H9 (cell line): ENCODE results near the gene LIPC. TPM values are rescaled to one million over a fixed set of nuclear protein-coding genes. Genes with fewer than 3 reads are reported as not detected.

Experiments used
- DNase-seq: peaks from one replicate; pipeline ENCODE4 v3.0.0-alpha.2; 2017
- H2AFZ ChIP-seq: one replicate; pipeline ENCODE4 v1.6.1; 2013; ENCODE audit warnings: mild to moderate bottlenecking, low read length, control low read depth, moderate library complexity
- H2AK5ac ChIP-seq: 2 replicates; pipeline ENCODE4 v1.6.1; 2013; ENCODE audit warnings: low read length, control low read depth, mixed read lengths; ENCODE audit not compliant: insufficient read length
- H2BK120ac ChIP-seq: one replicate; pipeline ENCODE4 v1.6.1; 2013; ENCODE audit warnings: low read depth, mild to moderate bottlenecking, low read length, control low read depth, inconsistent platforms; ENCODE audit not compliant: poor library complexity, severe bottlenecking
- H2BK12ac ChIP-seq: 2 replicates; pipeline ENCODE4 v1.6.1; 2013; ENCODE audit warnings: low read length, control low read depth, mixed read lengths, low read depth; ENCODE audit not compliant: insufficient read length
- H2BK15ac ChIP-seq: 2 replicates; pipeline ENCODE4 v1.6.1; 2013; ENCODE audit warnings: low read depth, low read length, control low read depth
- H2BK20ac ChIP-seq: one replicate; pipeline ENCODE4 v1.6.1; 2013; ENCODE audit warnings: low read depth, mild to moderate bottlenecking, low read length, control low read depth, inconsistent platforms; ENCODE audit not compliant: poor library complexity, severe bottlenecking
- H2BK5ac ChIP-seq: 2 replicates; pipeline ENCODE4 v1.6.1; 2013; ENCODE audit warnings: low read length, control low read depth, mixed read lengths; ENCODE audit not compliant: insufficient read length
- H3K14ac ChIP-seq: 2 replicates; pipeline ENCODE4 v1.6.1; 2013; ENCODE audit warnings: low read length, control low read depth; ENCODE audit not compliant: insufficient read depth
- H3K18ac ChIP-seq: 2 replicates; pipeline ENCODE4 v1.6.1; 2013; ENCODE audit warnings: low read depth, mild to moderate bottlenecking, mixed read lengths, low read length, control low read depth; ENCODE audit not compliant: insufficient read length
- H3K23ac ChIP-seq: 2 replicates; pipeline ENCODE4 v1.6.1; 2013; ENCODE audit warnings: low read length, control low read depth, mixed read lengths, low read depth; ENCODE audit not compliant: insufficient read length
- H3K23me2 ChIP-seq: 2 replicates; pipeline ENCODE4 v1.6.1; 2013; ENCODE audit warnings: low read depth, mild to moderate bottlenecking, mixed read lengths, low read length, control low read depth; ENCODE audit not compliant: insufficient read length, poor library complexity, severe bottlenecking
- H3K27ac ChIP-seq: 2 replicates; pipeline ENCODE4 v1.5.1; 2013; ENCODE audit warnings: low read length, control low read depth, mixed read lengths, low read depth; ENCODE audit not compliant: insufficient read length
- H3K27me3 ChIP-seq: 2 replicates; pipeline ENCODE4 v1.6.1; 2013; ENCODE audit warnings: low read length, control low read depth, inconsistent platforms; ENCODE audit not compliant: insufficient read depth
- H3K4ac ChIP-seq: 2 replicates; pipeline ENCODE4 v1.6.1; 2013; ENCODE audit warnings: low read depth, mild to moderate bottlenecking, control low read depth, inconsistent platforms, low read length, moderate library complexity
- H3K4me1 ChIP-seq: 2 replicates; pipeline ENCODE4 v1.6.1; 2013; ENCODE audit warnings: low read length, control low read depth, inconsistent platforms; ENCODE audit not compliant: insufficient read depth
- H3K4me2 ChIP-seq: 2 replicates; pipeline ENCODE4 v1.6.1; 2013; ENCODE audit warnings: low read length, control low read depth, mixed read lengths; ENCODE audit not compliant: insufficient read length, insufficient read depth
- H3K56ac ChIP-seq: 2 replicates; pipeline ENCODE4 v1.6.1; 2013; ENCODE audit warnings: low read depth, mild to moderate bottlenecking, mixed read lengths, low read length, control low read depth; ENCODE audit not compliant: insufficient read length
- H3K79me1 ChIP-seq: 2 replicates; pipeline ENCODE4 v1.6.1; 2013; ENCODE audit warnings: low read depth, mild to moderate bottlenecking, moderate library complexity, low read length, control low read depth, inconsistent platforms; ENCODE audit not compliant: insufficient read depth, poor library complexity, severe bottlenecking
- H3K79me2 ChIP-seq: 2 replicates; pipeline ENCODE4 v1.6.1; 2013; ENCODE audit warnings: low read length, control low read depth, inconsistent platforms; ENCODE audit not compliant: insufficient read depth
- H3K9ac ChIP-seq: 2 replicates; pipeline ENCODE4 v1.6.1; 2013; ENCODE audit warnings: low read length, control low read depth, mixed read lengths; ENCODE audit not compliant: insufficient read length; ENCODE audit errors: extremely low read depth
- H3K9me3 ChIP-seq: one replicate; pipeline ENCODE4 v1.6.1; 2013; ENCODE audit warnings: low read depth, low read length, inconsistent platforms; ENCODE audit not compliant: control insufficient read depth
- H3T11ph ChIP-seq: one replicate; pipeline ENCODE4 v1.6.1; 2013; ENCODE audit warnings: mild to moderate bottlenecking, low read length, control low read depth, inconsistent platforms
- H4K20me1 ChIP-seq: one replicate; pipeline ENCODE4 v1.6.1; 2013; ENCODE audit not compliant: control insufficient read depth, insufficient read length, insufficient read depth
- H4K5ac ChIP-seq: 2 replicates; pipeline ENCODE4 v1.6.1; 2013; ENCODE audit warnings: low read depth, mild to moderate bottlenecking, mixed read lengths, low read length, control low read depth; ENCODE audit not compliant: insufficient read length
- H4K8ac ChIP-seq: replicated peaks from 2 replicates; pipeline ENCODE4 v1.6.1; 2013; ENCODE audit warnings: low read length, control low read depth, mixed read lengths, low read depth; ENCODE audit not compliant: insufficient read length
- H4K91ac ChIP-seq: 2 replicates; pipeline ENCODE4 v1.6.1; 2013; ENCODE audit warnings: low read depth, mild to moderate bottlenecking, moderate library complexity, mixed read lengths, low read length, control low read depth; ENCODE audit not compliant: insufficient read length
- H3K27ac Mint-ChIP-seq, 3 experiments: 2 replicates in 2 of 3; 3 replicates in 1 of 3; pipeline ENCODE4 v1.8.0; 2020 to 2021; ENCODE audit warnings: mixed read lengths in 3 of 3, mild to moderate bottlenecking in 1 of 3, moderate library complexity in 1 of 3
- H3K27me3 Mint-ChIP-seq: 2 replicates; pipeline ENCODE4 v1.8.0; 2021; ENCODE audit warnings: low read depth, mild to moderate bottlenecking, moderate library complexity, mixed read lengths
- H3K36me3 Mint-ChIP-seq, 3 experiments: 2 replicates in 2 of 3; 3 replicates in 1 of 3; pipeline ENCODE4 v1.8.0; 2020 to 2021; ENCODE audit warnings: low read depth in 3 of 3, mixed read lengths in 3 of 3; ENCODE audit not compliant: insufficient read depth in 1 of 3
- H3K4me1 Mint-ChIP-seq, 2 experiments: 2 replicates each; pipeline ENCODE4 v1.8.0; 2020; ENCODE audit warnings: mixed read lengths in 2 of 2
- H3K4me3 Mint-ChIP-seq, 2 experiments: 2 replicates in 1 of 2; 3 replicates in 1 of 2; pipeline ENCODE4 v1.8.0; 2020 to 2021; ENCODE audit warnings: mild to moderate bottlenecking in 2 of 2, mixed read lengths in 2 of 2, moderate library complexity in 1 of 2
- H3K9me3 Mint-ChIP-seq, 2 experiments: 2 replicates in 1 of 2; 3 replicates in 1 of 2; pipeline ENCODE4 v1.8.0; 2020; ENCODE audit warnings: mild to moderate bottlenecking in 2 of 2, mixed read lengths in 2 of 2, moderate library complexity in 1 of 2
- CTCF ChIP-seq: fragments of 200-600 bp; sonication (generic); conservative IDR thresholded peaks from 3 replicates; pipeline ENCODE4 v1.8.0; 2021; ENCODE audit warnings: antibody characterized with exemption, mild to moderate bottlenecking
- WGBS: extraction: QIAGEN DNeasy Blood & Tissue Kit; methylation state at CpG from one replicate; pipeline ENCODE4 v1.1.7; 2013; ENCODE audit warnings: missing lambda C conversion rate, low lambda C conversion rate, mixed read lengths; ENCODE audit not compliant: insufficient read length; ENCODE audit errors: extremely low coverage; 5-methylcytosine and 5-hydroxymethylcytosine counted together
- total RNA-seq: library from RNA; stranded (reverse); gene quantifications from 2 replicates; pipeline ENCODE4 v1.2.1, GENCODE V29; 2021

The LIPC gene
- total RNA-seq, 1 experiment from 2014 or later = not detected

- Histone ChIP-seq H3K9ac (no peak overlapping the region), H3K14ac (no peak overlapping the region), H2BK15ac (no peak overlapping the region), H3K4me1 (no peaks in the 10 kb centered on the region), H3K4me2 (no peak overlapping the region), H4K91ac (no peak overlapping the region), H3K9me3 (no peaks in the 10 kb centered on the region), H3K79me1 (no peaks in the 10 kb centered on the region), H3T11ph (no peak overlapping the region), H3K23ac (no peak overlapping the region), H2AFZ (no peak overlapping the region), H3K27me3 (no peaks in the 10 kb centered on the region), H3K27ac (no peak overlapping the region), H2BK5ac (no peak overlapping the region), H2BK12ac (no peak overlapping the region), H2BK120ac (no peak overlapping the region), H3K79me2 (no peaks in the 10 kb centered on the region), H3K4ac (no peak overlapping the region), H2BK20ac (no peak overlapping the region), H4K8ac (no peak overlapping the region), H2AK5ac (no peak overlapping the region), H3K56ac (no peak overlapping the region), H3K23me2 (no peaks in the 10 kb centered on the region), H4K5ac (no peak overlapping the region), H3K18ac (no peak overlapping the region), H4K20me1 (no peaks in the 10 kb centered on the region)
- Mint-ChIP-seq H3K27me3 (no peaks in the 10 kb centered on the region), H3K4me1 (peaks cover 0 to 5% of the 10 kb centered on the region in 2 experiments; a peak in 3 of 4 replicates), H3K27ac (no peak overlapping the region; a peak in 1 of 7 replicates), H3K4me3 (no peak overlapping the region), H3K36me3 (no peaks in the 10 kb centered on the region), H3K9me3 (no peaks in the 10 kb centered on the region)
- TF ChIP-seq CTCF = no peak
- DNase-seq = no peak
- no CpG with 5 or more reads among the region's 7 CpGs for WGBS
These were observed 98.3 kb downstream of the LIPC start for GRCh38 chr15:58530056-58530590.
